ENCODE results near the gene TDO2. TPM values are rescaled to one million over a fixed set of nuclear protein-coding genes. Genes with fewer than 3 reads are reported as not detected.

The TDO2 gene
- total and polyA plus RNA-seq, 8 donors: 7.4 to 52.4 (median 29.8) TPM

DNA sequence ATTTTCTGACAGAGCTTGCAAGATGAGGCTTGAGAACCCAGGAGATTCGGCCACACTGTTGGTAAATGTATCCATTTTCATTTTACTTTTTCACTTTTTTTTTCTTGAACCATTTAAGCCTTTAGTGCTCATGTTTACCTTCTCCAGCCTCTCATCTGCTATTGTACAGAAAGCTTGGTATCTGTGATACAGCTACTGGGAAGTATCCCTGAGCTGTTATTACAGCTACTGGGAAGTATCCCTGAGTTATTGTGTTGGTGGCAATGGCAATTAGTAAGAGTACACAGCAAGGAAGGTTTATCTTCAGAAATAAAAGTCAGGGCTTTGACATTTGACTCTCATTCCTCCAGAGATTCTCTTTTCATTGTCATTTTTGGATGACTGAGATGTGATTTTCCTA lies 38.3 kb downstream of the TDO2 start:
- Histone ChIP-seq H3K27me3 (no peaks in the 10 kb centered on the region), H3K9me3 (no peaks in the 10 kb centered on the region), H3K36me3 (peaks cover 0 to 6% of the 10 kb centered on the region in 2 donors), H3K4me1 (peaks cover 0 to 7% of the 10 kb centered on the region in 2 donors), H3K4me3 (no peak overlapping the region), H3K27ac (no peak overlapping the region)
- TF ChIP-seq, protein P1, sequence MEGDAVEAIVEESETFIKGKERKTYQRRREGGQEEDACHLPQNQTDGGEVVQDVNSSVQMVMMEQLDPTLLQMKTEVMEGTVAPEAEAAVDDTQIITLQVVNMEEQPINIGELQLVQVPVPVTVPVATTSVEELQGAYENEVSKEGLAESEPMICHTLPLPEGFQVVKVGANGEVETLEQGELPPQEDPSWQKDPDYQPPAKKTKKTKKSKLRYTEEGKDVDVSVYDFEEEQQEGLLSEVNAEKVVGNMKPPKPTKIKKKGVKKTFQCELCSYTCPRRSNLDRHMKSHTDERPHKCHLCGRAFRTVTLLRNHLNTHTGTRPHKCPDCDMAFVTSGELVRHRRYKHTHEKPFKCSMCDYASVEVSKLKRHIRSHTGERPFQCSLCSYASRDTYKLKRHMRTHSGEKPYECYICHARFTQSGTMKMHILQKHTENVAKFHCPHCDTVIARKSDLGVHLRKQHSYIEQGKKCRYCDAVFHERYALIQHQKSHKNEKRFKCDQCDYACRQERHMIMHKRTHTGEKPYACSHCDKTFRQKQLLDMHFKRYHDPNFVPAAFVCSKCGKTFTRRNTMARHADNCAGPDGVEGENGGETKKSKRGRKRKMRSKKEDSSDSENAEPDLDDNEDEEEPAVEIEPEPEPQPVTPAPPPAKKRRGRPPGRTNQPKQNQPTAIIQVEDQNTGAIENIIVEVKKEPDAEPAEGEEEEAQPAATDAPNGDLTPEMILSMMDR (IDR thresholded peaks at IDR 0.05): no peak
- ATAC-seq (no peak), DNase-seq (no peak)
- intact Hi-C loops (cut with DNase I): no loop called here

DNA sequence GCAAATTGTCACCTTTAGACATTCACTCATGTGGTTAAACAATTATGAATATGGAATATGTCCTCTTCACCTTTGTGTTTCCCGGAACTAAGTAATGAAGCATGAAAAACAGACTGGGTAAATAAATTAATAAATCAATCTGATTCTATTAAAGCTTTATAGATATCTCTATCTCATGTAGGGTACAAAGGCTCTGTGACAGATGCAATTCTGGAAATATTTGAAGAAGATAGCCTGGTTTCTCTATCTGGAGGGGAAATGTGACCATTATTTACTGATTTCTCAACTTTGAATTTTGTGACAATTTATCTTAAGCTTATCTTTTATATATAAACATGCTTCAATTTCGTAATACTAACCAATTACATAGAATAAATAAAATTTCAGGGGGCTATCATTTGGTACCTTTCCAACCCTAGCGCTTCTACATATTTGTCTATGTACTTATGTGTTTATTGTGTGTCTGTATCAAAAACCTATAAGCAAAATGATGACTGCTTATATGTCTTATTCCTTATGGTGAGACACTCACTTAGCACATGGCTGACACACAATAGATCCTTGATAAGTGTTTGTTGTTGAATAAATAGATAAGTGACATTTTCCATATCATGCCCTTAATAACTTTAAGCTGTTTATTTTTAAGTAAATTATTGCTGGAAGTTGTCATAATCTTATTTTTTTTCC lies 40.3 kb downstream of the TDO2 start:
- no peak for DNase-seq
- TF ChIP-seq, protein P1 (IDR thresholded peaks at IDR 0.05): no peak
- Histone ChIP-seq H3K36me3 (peaks cover 0 to 6% of the 10 kb centered on the region in 2 donors), H3K4me1 (peaks cover 0 to 7% of the 10 kb centered on the region in 2 donors), H3K9me3 (no peaks in the 10 kb centered on the region), H3K27ac (no peak overlapping the region), H3K4me3 (no peak overlapping the region), H3K27me3 (no peaks in the 10 kb centered on the region)
- intact Hi-C loops (cut with DNase I): no loop called here
- ATAC-seq: no peak

DNA sequence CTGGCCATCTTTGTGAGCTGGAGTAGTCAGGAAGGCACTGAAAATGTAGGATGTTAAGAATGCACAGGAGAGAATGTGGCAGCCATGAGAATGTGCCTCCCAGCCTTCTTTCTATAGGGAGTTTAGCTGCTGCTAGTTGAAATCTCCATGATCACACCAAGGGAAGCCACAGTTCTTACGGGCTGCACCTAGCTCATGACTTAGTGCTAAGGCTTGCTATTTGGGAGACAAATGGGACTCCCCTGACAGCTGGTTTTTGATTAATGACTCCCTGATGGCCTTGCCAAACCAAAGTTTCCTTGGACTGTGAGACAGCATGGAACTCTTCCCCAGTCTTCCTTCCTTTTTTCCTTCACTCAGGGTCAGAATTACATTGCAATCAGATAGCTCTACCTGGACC lies 41.0 kb downstream of the TDO2 start:
- no peak for ATAC-seq
- H3K4me1 ChIP-seq: peaks cover 0 to 7% of the 10 kb centered on the region in 2 donors
- intact Hi-C loops (cut with DNase I): no loop called here

DNA sequence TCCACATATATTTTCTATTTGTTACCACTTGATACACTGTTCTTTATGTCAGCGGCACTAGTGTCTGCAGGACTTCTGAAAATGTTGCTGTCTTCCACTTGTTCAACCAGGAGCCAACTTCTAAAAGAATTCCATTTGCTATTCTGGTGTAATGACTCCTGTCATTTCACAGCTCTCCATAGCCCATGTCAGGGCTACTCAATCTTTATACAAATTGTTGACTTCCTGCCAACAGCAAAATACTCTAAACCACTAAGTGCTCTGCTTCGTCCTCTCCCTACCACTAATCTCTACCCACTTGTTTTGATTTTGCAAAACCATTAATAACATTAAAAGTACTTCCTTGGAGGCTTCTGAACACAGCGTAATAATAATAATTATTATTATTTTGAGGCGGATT lies 43.0 kb downstream of the TDO2 start:
- peak; percentile 98 for ATAC-seq
- TF ChIP-seq, protein P1 (IDR thresholded peaks at IDR 0.05): no peak

More for the DNA sequence above, 41.0 kb downstream of the TDO2 start:
- TF ChIP-seq, protein P1 (IDR thresholded peaks at IDR 0.05): no peak
- Histone ChIP-seq H3K4me3 (no peak overlapping the region), H3K36me3 (peaks cover 0 to 3% of the 10 kb centered on the region in 2 donors), H3K27me3 (no peaks in the 10 kb centered on the region), H3K27ac (no peak overlapping the region), H3K9me3 (no peaks in the 10 kb centered on the region)
- DNase-seq: no peak

DNA sequence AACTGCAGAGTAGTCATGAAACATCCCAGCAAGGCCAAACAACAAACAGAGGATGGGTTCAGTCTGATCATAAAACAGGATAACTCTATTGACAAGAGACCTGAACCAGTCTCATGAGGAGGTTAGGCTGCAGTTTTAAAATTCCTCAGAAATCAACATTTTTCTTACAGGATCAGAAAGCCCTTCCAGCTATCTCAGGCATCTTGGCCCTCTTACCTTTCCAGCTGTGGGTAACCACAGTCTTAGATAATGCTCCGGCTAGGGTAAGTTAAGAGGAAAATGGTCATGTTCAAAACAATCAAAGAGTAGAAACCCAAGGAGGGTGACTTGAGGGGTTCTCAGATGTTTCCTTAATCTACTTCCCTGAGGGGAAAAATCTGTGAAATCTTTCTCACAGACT lies 45.0 kb downstream of the TDO2 start:
- TF ChIP-seq, protein P1 (IDR thresholded peaks at IDR 0.05): no peak
- ATAC-seq: no peak
- Histone ChIP-seq H3K9me3 (no peaks in the 10 kb centered on the region), H3K4me3 (no peak overlapping the region), H3K27me3 (no peaks in the 10 kb centered on the region), H3K36me3 (no peaks in the 10 kb centered on the region), H3K27ac (no peak overlapping the region), H3K4me1 (peaks cover 0 to 15% of the 10 kb centered on the region in 2 donors)
- intact Hi-C loops (cut with DNase I): no loop called here
- no peak for DNase-seq

More for the DNA sequence above, 43.0 kb downstream of the TDO2 start:
- Histone ChIP-seq H3K27me3 (no peaks in the 10 kb centered on the region), H3K36me3 (no peaks in the 10 kb centered on the region), H3K4me3 (no peak overlapping the region), H3K27ac (no peak overlapping the region), H3K4me1 (peaks cover 0 to 7% of the 10 kb centered on the region in 2 donors), H3K9me3 (no peaks in the 10 kb centered on the region)
- DNase-seq: no peak
- intact Hi-C loops (cut with DNase I): no loop called here

All from left lung (tissue), 10 donors.